GM12878 (cell line): ENCODE measurements around the gene VEPH1.

Experiments used
- FOXM1 ChIP-seq: IDR thresholded peaks from 2 replicates; pipeline ENCODE4 v1.6.1; 2012; ENCODE audit warnings: low read depth, mild to moderate bottlenecking, inconsistent platforms, low read length, moderate library complexity
- POLR2AphosphoS5 ChIP-seq: IDR thresholded peaks from 2 replicates; pipeline ENCODE4 v1.6.1; 2011; ENCODE audit warnings: mild to moderate bottlenecking, low read length, inconsistent platforms

GRCh38 chr3:157259825-157260224, 243.4 kb downstream of the VEPH1 start:
- TF ChIP-seq FOXM1 (no peak), POLR2AphosphoS5 (no peak)
